Spinal cord (tissue), 10 donors: Measurements from ENCODE around the gene UVRAG. TPM values are rescaled to one million over a fixed set of nuclear protein-coding genes. Genes with fewer than 3 reads are reported as not detected.

Source experiments
- DNase-seq, 6 donors: peaks; one replicate each; pipeline versions ENCODE4 v3.0.0 to v3.0.0-alpha.2; 2013 to 2015; ENCODE audit warnings: low spot score in 6 of 6, low read depth in 4 of 6
- H3K27ac ChIP-seq: one replicate; pipeline ENCODE4 v1.5.1; 2013; ENCODE audit warnings: low read depth, low read length, control low read depth
- H3K27me3 ChIP-seq: one replicate; pipeline ENCODE4 v1.6.1; 2013; ENCODE audit warnings: low read length; ENCODE audit not compliant: control insufficient read depth, insufficient read depth
- H3K36me3 ChIP-seq: one replicate; pipeline ENCODE4 v1.6.1; 2013; ENCODE audit warnings: low read length; ENCODE audit not compliant: control insufficient read depth, insufficient read depth
- H3K4me1 ChIP-seq: one replicate; pipeline ENCODE4 v1.6.1; 2013; ENCODE audit warnings: low read length; ENCODE audit not compliant: control insufficient read depth, insufficient read depth
- H3K4me3 ChIP-seq: one replicate; pipeline ENCODE4 v1.5.1; 2013; ENCODE audit warnings: low read depth, low read length, control low read depth
- H3K9me3 ChIP-seq: one replicate; pipeline ENCODE4 v1.6.1; 2013; ENCODE audit warnings: low read length; ENCODE audit not compliant: control insufficient read depth, insufficient read depth
- WGBS: methylation state at CpG from one replicate; pipeline ENCODE4 v1.1.5; 2013; ENCODE audit warnings: missing lambda C conversion rate; ENCODE audit not compliant: insufficient coverage; 5-methylcytosine and 5-hydroxymethylcytosine counted together
- polyA plus RNA-seq, 2 donors: library from polyadenylated mRNA; unstranded; fragments of 120-200 nt; gene quantifications; one replicate each; pipeline ENCODE4 v1.2.1, GENCODE V29; 2013; ENCODE audit not compliant: insufficient read length in 2 of 2
- small RNA-seq: library from RNA; depleted of rRNA; stranded (forward); fragments of <200 nt; gene quantifications from one replicate; pipeline ENCODE3, GENCODE V24; 2014; ENCODE audit warnings: low replicate concordance
- total RNA-seq, 2 donors: library from RNA; depleted of rRNA in 1 of 2; stranded (reverse); fragments of 120-200 nt in 1 of 2; fragments of >200 nt in 1 of 2; gene quantifications; one replicate each; pipeline versions ENCODE4 v1.2.3 to v1.2.4, GENCODE V29; 2013 to 2014
- donor health status: healthy.

UVRAG gene
- total and polyA plus RNA-seq, 4 donors = 17.8 to 40.8 (median 22.3) TPM

GRCh38 chr11:76189682-76190081, 374.7 kb downstream of the UVRAG start:
- no peaks in the 10 kb centered on the region for H3K9me3 ChIP-seq
- peaks cover 27% of the 10 kb centered on the region for H3K4me1 ChIP-seq
- H3K36me3 ChIP-seq = peaks cover 6% of the 10 kb centered on the region
- no peak overlapping the region for H3K4me3 ChIP-seq
- no peaks in the 10 kb centered on the region for H3K27me3 ChIP-seq
- WGBS = 68% methylated on average over 6 of the region's 6 CpGs
- DNase-seq = no peak
- H3K27ac ChIP-seq = no peak overlapping the region

GRCh38 chr11:76190376-76190775, 375.4 kb downstream of the UVRAG start:
- H3K27me3 ChIP-seq = no peaks in the 10 kb centered on the region
- H3K27ac ChIP-seq = no peak overlapping the region
- 17% methylated on average over 7 of the region's 7 CpGs for WGBS
- peaks cover 23% of the 10 kb centered on the region for H3K4me1 ChIP-seq
- no peak overlapping the region for H3K4me3 ChIP-seq
- DNase-seq = no peak
- no peaks in the 10 kb centered on the region for H3K9me3 ChIP-seq
- peaks cover 6% of the 10 kb centered on the region for H3K36me3 ChIP-seq

Small RNA genes lying within 50 kb of the gene (small RNA-seq; reads per million reads assigned to genes)
- gene RF00019 = not detected
- gene RNA5SP344 = not detected

Other genes starting within 250 kb of the UVRAG start
- 10 to 100 TPM; 64.5 to 64.6 TPM for gene MAP6, start 146.2 kb upstream of the UVRAG start, total RNA-seq
- 100 to 1,000 TPM; 186 to 190 TPM for gene MAP6, start 146.2 kb upstream of the UVRAG start, polyA plus RNA-seq
- not detected for gene MOGAT2, start 97.4 kb upstream of the UVRAG start, total RNA-seq
- gene MOGAT2, start 97.4 kb upstream of the UVRAG start, polyA plus RNA-seq = under 1 TPM; 0.12 to 0.29 TPM
- gene DGAT2, start 46.4 kb upstream of the UVRAG start, total RNA-seq = 1 to 10 TPM; 5.3 to 5.8 TPM
- gene DGAT2, start 46.4 kb upstream of the UVRAG start, polyA plus RNA-seq = 1 to 10 TPM; 5.1 to 6.4 TPM